GM18498 (cell line): ENCODE data around the gene CHAD.
"Not testable (repeated sequence)": the region's sequence is repeated elsewhere in the genome, so short reads cannot be mapped to it uniquely, and the experiment has no call there.

Source experiments
- ATAC-seq: cut with Tn5 transposase; IDR thresholded peaks from one replicate; pipeline ENCODE4 v1.9.1; 2021; ENCODE audit warnings: mild to moderate bottlenecking, moderate library complexity; ENCODE audit not compliant: unreplicated experiment

CHAD gene

DNA sequence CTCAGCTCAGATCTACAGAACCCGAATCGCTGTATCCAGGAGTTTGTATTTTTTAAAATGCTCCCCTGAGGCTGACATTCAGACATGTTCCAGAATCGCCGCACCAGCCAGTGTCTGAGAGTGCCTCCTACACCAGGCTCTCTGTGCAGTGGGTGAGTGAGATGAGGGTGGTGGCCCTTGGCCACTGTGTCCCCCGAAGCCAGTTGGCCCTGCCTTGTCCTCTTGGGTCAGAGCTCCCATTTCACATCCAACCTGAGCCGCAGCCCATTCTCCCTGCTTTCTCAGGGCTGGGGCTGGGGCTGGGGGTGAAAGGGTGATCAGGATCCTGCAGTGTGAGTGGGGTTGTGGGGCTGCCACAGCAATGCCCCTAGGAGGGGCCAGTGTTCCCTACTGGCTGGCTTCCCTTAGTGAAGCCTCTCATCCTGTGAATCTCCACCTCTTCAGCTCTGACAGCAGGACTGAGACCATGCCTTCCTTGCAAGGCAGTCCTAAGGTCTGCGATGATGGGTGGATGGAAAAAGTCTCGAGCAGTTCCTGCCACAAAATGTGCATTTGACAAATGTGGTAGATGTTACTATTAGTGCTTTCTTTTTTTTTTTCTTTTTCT lies 26.6 kb upstream of the CHAD start:
- ATAC-seq = no peak

DNA sequence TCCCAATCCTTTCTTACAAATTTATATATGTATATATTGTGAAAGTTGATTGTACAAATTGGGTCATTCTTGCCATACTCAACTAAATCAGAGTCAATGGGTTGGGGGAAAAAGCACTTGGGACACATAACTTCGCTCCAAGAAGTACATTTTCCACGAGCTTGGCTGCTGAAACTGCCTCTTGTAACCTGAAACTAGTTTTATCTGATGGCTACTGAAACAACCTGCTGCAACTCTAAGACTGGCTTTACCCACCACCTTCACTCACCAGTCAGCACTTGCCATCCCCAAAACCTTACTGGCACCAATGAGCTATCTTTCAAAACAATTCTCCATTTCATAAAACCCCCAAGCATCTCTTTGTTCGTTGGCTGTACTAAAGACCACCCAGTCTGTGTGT lies 25.1 kb upstream of the CHAD start:
- ATAC-seq = no peak

DNA sequence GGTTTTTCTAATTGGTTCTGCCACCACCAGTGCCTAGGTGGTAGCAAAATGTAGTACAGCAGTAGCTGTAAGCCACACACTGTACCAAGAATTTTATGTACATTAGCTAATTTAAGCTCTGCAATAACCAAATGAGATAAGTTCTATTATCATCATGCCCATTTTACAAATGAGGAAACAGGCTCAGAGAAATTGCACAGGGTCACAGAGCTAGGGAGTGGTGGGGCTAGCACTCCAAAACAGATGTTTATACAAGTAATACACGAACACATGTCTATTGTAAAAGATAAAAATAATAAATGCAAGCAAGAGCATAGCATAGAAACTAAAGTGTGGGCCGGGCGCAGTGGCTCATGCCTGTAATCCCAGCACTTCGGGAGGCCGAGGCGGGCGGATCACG lies 23.5 kb upstream of the CHAD start:
- no peak for ATAC-seq

DNA sequence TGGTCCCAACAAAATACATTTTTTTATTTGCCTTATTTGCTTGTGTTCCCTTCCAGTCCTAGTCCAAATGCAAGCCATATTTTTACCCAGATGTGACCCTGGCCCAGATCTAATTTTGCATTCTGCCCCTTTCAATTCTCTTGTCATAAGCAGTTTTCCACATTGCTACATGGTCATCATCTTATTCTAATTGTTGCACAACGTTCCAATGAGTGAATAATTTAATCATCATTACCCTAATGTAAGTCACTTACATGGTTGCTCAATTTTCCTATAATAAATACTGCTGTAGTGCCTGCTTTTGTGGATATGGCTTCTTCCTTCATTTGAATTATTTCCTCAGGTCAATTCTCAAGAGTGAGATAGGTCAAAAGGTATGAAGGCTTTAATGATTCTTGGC lies 22.8 kb upstream of the CHAD start:
- no peak for ATAC-seq

DNA sequence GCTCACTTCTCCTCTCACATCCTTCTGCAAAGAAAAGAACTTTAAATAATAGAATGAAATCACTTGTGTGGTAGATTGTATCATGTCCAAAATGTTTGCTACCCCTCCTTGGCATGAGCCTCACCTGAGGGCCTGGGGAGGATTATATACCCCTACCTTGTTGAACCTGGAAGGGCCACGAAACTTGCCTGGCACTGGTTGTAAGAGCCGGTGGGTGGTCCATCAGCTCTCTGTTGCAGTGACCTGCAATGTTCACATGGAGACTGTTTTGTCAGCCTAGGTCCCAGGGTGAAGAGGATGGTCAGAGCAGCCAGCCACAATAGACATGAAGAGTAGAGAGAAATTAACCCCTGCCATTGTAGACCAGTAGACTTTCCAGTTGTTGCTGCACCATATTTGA lies 20.2 kb upstream of the CHAD start:
- ATAC-seq = no peak

DNA sequence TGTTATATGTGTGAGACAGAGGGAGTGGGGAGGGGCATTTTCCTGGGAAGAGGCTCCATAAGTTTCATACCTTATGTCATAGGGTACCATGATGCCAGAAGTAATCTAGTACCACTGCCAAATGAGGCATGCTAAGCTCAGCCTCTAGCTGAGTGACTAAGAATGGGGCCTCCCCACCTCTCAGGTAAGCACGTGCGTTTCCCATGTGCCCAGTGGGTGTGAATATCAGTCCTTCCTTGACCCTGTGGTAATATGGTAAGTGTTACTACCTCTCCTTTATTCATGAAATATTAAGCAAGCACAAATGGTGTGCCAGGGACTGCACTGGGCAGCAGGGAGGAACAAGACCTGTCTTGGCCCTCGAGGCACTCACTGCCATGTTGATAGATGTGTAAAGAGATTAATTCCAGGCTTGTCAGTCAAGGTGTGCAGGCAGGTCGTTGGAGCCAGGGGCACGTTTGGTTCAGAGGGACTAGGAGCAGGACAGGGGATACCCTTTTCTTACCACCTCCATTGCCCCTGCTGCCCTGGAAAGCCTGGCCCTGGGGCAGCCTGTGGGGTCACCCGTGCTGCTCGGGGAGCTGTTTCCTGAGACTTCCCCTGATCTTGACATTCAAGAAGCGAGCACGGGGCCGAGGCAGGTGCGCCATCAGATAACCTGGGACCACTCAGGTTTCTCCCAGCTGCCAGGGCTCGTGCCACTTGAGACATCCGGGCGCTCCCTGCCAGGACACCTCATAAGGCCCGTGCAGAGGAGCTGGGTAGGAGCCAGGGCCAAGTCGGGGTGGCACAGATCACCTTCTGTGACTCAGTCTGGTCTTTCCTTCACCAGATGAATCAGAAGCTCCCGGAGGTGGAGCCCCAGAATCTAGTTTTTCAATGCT lies 18.8 kb upstream of the CHAD start:
- no peak for ATAC-seq

DNA sequence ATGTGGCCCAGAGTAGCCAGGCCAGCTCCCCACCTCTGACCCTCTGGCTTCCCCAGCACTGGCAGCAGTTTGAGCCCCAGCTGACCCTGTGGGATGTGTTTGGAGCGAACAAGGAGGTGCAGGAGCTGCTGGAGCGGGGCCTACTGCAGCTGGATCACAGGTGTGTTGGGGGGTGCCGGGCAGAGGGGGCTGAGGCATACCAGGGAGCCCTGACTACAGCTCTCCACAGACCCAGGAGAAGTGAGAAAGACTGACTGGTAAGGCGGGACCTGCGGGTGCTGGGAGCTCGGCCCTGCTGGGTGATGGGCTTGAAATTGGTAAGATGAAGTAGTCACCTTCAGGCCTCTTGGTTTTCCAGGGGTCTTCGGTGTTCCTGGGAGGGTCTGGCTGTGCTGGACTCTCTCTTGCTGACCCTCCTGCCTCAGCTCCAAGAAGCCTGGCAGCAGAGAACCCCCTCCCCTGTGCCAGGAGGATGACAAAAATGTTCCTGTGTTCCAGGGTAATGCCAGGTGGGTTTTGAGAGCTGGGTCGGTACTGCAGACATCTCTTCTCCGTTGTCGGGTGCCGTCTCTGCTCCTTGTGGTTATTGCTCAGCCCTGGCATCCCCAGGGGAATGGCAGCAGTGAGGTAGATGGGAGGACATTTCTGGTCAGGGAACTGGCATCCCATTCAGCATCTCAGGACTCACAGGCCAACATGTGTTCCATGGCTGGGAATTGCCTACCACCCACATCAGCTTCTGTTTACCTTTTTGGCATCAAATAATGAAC lies 15.9 kb upstream of the CHAD start:
- no peak for ATAC-seq

DNA sequence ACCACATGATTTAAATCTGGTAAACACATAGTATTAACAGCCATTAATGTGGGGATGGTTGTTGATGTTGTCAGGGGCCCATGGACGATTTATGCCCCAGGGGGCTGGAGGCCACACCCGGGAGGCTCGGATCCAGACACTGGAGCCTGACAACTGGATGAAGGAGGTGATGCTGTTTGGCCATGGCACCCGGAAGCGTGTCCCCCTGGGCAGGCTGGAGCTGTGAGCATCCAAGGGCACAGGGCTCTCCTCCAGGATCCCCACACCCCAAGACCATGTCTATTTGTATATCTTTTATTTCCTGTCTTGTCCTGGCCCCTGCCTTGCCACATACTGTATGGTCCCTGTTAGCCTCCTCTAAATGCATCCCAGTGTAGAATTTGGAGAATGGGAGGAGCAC lies 14.6 kb upstream of the CHAD start:
- ATAC-seq = no peak

DNA sequence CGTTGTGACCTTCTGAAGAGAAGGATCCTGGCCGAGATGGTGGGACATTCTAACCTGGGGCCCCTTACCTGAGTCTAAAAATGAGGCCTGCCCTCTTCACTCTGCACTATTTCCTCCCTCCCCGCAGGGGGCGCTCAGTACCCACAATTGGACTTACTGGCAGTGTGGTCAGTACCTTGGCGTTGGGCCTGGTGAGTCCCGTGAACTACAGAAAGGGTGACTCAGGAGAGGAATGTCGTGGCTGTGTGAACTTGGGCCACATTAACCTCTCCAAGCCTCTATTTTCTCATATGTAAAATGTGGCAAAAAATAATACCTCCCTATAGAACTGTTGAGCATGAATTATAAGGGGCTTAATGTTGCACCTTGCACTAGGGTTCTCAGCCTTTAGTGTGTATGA lies 13.8 kb upstream of the CHAD start:
- ATAC-seq = peak; percentile 27

DNA sequence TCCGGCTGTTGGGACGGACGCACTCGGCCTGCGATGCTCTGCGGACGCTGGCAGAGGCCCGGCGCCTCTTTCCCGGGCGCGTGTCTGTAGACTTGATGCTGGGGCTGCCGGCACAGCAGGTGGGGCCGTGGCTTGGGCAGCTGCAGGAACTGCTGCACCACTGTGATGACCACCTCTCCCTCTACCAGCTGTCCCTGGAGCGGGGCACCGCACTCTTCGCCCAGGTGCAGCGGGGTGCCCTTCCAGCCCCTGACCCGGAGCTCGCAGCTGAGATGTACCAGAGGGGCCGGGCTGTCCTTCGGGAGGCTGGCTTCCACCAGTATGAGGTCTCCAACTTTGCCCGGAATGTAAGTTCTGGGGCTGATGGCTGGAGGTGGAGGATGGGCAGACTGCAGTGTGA lies 13.4 kb upstream of the CHAD start:
- no peak for ATAC-seq

DNA sequence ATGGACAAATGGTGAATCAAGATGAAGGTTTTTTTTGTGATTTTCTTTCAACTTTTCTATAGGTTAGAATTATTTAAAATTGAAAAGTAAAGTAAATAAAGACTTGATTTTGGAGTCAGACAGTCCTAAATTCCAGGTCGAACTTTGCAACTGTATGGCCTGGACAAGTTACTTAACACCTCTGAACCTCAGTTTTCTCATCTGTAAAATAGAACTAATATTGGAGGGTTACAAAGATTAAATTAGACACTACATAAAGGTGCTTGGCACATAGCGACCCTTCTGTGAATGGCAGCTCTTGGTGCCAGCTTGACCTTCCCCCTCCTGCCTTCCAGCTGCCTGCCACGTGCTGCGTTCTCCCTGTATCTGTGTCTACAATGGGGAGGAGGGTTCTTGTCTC lies 13.0 kb upstream of the CHAD start:
- ATAC-seq = no peak

DNA sequence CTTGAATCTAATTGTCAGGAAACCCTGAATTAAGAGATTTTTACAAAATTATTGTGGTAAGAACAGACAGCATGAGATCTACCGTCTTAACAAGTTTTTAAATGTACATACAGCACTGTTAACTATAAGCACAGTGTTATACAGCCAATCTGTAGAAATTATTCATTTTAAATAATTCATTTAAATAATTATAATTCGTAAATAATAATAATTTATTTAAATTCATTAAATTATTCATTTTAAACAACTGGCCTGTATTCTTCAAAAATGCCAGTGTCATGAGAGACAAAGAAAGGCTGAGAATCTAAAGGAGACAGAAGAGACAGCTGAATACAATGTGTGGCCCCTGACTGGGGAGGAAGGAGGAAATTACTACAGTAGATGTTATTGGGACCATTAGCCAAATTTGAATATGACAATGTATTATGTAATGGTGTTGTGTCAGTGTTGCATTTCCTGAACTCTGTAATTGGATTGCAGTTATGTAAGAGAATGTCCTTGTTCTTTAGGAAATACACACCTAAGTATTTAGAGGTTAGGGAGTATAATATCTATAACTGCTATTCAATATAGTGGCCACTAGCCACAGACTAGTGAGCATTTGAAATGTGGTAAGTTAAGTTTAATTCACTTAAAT lies 12.3 kb upstream of the CHAD start:
- no peak for ATAC-seq

DNA sequence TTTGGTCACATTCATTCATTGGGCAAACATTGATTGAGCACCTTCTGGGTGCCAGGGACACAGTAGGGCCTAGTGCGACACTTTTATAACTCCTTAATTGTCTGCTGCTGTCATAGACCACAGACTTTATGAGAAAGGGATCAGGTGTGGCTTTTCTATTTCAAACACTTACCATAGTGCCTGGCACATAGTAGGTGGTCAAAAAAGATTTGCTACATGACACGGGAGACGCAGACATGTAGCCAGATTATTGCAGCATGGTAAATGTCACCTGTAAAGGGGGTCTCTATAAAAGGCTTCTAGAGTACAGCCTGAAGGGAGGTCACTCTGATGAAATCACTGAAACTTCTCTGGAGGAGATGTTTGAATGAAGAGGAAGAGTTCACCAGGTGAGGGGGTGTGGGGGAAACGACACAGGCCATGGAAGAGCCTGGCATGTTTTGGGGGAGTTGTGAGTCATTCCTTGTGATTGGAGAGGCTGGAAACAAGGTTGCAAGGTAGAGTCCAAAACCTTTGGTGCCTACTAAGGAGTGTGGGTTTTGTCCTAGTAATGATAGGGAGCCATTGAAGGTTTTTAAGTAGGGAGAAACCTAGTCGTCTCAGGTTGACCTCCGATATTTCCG lies 11.6 kb upstream of the CHAD start:
- ATAC-seq = no peak

DNA sequence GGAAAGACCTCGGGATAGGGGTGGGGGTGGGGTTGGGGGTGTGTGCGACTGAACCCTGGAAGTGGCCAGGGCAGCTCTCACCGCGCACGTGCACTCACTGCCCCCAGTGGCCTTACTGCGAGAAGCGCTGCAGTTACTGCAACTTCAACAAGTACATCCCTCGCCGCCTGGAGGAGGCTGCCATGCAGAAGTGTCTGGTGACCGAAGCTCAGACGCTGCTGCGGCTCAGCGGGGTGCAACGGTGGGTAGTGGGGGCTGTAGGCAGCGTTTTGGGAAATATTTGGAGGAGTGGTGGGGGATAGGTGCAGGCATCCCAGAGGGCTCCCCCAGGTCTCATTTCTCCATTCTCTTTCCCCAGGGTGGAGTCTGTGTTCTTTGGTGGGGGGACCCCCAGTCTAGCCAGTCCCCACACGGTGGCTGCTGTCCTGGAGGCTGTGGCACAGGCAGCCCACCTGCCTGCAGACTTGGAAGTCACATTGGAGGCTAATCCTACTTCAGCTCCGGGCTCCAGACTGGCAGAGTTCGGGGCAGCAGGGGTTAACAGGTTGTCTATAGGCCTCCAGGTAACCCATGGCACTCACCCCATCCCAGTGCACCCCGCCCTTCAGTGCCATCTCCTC lies 11.0 kb upstream of the CHAD start:
- no peak for ATAC-seq

DNA sequence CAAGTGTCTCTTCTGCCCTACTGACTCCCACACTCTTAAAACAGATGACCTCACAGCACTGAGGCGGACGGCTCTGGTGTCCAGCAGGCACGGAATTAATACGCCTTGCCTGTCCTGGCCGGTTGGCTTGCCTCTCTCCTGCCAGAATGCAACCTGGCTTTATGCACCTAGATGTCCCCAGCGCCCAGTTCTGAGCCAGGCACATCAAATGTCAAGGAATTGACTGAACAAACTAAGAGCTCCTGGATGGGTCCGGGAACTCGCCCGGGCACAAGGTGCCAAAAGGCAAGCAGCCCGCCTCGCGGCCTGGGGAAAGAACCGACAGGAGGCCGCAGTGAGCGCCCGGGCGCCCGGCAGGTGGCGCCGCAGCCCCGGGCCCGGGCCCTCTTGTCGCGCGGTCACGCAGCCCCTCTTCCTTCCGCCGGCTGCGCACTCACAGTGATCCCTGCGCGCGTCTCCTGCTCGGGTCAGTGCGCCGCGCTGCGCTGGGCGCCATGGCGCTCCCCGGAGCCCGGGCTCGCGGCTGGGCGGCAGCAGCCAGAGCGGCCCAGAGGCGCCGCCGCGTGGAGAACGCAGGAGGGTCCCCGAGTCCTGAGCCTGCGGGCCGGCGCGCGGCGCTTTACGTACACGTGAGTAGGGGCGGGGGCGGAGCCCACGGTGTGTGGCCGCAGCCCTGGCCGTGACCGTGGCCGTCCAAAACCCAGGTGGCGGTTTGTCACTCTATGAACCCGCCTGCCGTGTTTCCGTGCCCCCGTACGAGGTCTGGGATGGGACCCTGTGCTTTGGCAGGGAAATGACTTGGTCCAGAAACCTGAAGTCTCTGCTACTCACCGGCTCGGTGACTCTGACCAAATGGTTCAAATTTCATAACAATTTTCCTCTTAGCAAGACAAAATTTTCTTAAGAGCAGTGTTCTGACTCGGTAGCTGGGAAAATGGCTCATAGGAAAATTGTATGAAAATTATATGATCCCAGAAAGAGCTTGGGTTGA lies 10.0 kb upstream of the CHAD start, which contains the start of gene RSAD1:
Gene RSAD1, plus strand, starts transcription at position 470 of the 991 bp plus-strand sequence. Its CDS starts 25 bp downstream, at position 495.
- ATAC-seq = peak; percentile 89

DNA sequence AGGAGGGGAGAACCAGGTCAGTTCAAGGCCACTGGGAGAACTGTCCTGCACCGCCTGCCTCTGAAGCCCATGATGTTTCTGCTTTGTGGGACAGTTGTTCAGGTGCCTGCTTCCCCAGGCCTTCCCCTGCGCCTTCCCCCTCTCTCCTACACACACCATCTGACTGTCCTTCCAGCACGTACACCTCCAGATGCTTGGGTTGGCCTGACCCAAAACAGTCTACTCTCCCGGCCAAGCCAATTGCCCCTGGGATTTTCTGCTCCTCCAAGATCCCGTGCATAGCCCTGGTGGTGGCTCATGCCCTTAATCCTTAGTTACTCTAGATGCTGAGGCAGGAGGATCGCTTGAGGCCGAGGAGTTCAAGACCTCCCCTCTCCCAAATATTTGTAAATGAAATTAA lies 9.3 kb upstream of the CHAD start:
- ATAC-seq = no peak

DNA sequence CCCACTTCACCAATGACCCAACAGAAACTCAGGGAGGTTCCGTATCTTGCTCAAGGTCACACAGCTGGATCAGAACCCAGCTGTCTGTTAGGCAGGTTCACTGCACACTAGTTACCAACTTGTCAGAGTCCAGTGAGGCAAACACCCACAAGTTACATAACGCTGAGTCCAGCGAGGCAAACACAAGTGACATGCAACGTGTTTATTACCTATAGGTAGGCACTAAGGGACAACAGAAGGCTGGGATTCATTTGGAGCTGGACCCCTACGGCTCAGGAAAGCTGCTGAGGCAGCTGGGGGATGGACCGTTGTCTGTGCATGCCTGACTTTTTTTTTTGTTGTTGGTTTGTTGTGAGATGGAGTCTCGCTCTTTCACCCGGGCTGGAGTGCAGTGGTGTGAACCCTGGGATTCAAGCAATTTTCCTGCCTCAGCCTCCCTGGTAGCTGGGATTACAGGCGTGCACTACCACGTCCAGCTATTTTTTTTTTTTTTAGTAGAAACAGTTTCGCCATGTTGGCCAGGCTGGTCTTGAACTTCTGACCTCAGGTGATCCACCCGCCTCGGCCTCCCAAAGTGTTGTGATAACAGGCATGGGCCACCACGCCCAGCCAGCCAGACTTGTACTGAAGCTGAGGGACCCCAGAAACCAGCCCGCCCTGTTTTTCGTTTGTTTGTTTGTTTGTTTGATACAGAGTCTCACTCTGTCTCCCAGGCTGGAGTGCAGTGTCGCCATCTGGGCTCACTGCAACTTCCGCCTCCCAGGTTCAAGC lies 8.1 kb upstream of the CHAD start:
- ATAC-seq = no peak

DNA sequence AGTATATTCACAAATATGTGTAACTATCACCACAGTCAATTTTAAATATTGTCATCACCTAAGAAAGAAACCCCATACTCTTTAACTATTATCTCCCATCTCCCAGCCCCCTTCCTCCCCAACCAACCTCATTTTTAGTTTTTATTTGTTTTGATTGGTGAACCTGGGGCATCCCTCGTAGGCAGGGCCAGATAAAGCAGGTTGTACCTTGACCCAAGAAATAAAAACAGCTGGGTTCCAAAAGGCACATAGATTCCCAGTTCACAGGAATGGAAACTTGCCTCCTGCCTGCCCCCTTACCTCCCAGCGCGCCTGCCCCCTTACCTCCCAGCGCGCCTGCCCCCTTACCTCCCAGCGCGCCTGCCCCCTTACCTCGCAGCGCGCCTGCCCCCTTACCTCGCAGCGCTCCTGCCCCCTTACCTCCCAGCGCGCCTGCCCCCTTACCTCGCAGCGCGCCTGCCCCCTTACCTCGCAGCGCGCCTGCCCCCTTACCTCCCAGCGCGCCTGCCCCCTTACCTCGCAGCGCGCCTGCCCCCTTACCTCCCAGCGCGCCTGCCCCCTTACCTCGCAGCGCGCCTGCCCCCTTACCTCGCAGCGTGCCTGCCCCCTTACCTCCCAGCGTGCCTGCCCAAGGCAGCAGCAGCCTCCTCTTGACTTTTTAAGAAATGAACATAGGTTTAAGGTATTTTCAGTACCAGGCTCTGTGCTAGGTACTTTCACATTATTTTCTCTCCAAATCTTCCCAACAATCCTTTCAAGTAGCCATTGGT lies 7.3 kb upstream of the CHAD start:
- ATAC-seq = not testable (repeated sequence)
